ENCODE measurements around the gene BEND2.
"Not testable (repeated sequence)": the region's sequence is repeated elsewhere in the genome, so short reads cannot be mapped to it uniquely, and the experiment has no call there.

Gene BEND2

DNA sequence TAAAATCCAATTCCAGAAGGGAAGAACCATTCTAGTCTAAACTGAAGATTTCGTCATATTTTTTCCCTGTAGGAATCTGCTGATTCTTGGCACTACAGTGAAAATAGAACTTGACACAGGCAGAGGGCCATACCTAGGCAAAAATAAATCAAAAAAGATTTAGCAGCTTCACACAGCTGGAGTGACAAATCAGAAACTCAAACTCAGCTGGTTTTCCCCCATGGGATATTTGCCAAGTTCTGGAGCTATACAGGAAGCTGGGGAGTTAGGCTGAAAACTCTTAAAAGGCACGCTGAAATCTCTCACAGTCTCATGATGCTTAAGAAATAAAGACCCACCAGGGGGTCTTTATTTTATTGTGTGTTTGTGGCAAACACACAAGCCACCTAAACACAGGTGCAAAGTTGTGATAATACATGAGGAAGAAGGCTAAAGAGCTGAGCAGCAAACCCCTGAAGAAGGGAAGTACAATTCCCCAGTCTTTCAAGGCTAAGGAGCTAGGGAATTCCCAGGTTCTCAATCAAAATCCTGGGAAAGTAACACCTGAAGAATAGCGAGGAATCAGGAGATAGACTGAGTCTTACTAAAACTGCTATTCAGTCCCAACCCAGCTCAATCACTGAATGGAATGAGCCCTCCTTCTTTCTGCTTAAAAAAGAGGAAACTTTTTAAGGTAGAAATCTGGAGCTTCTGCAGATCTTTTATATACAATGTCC, 32.1 kb upstream of the BEND2 start:
- TF ChIP-seq SNAI2 (CRISPR knock-in tag; IDR thresholded peaks at IDR 0.05), result no peak
- TF ChIP-seq ZFP3 (CRISPR knock-in tag; IDR thresholded peaks at IDR 0.05), result no peak
- TF ChIP-seq, protein P1, sequence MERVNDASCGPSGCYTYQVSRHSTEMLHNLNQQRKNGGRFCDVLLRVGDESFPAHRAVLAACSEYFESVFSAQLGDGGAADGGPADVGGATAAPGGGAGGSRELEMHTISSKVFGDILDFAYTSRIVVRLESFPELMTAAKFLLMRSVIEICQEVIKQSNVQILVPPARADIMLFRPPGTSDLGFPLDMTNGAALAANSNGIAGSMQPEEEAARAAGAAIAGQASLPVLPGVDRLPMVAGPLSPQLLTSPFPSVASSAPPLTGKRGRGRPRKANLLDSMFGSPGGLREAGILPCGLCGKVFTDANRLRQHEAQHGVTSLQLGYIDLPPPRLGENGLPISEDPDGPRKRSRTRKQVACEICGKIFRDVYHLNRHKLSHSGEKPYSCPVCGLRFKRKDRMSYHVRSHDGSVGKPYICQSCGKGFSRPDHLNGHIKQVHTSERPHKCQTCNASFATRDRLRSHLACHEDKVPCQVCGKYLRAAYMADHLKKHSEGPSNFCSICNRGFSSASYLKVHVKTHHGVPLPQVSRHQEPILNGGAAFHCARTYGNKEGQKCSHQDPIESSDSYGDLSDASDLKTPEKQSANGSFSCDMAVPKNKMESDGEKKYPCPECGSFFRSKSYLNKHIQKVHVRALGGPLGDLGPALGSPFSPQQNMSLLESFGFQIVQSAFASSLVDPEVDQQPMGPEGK (CRISPR knock-in tag; IDR thresholded peaks at IDR 0.05; ENCODE audit: borderline replicate concordance), result no peak
- TF ChIP-seq ARNTL (CRISPR knock-in tag; IDR thresholded peaks at IDR 0.05; ENCODE audit: borderline replicate concordance, low read depth), result no peak
- no peak for TF ChIP-seq TOX (CRISPR knock-in tag; IDR thresholded peaks at IDR 0.05; ENCODE audit: borderline replicate concordance)
- TF ChIP-seq BACH2 (CRISPR knock-in tag; IDR thresholded peaks at IDR 0.05; ENCODE audit: borderline replicate concordance), result no peak
- TF ChIP-seq CSDC2 (CRISPR knock-in tag; IDR thresholded peaks at IDR 0.05), result no peak
- TF ChIP-seq ZNF565 (CRISPR knock-in tag; conservative IDR thresholded peaks at IDR 0.05; ENCODE audit: low read depth), result no peak
- TF ChIP-seq OSR1 (CRISPR knock-in tag; IDR thresholded peaks at IDR 0.05), result no peak
- TF ChIP-seq, protein P2, sequence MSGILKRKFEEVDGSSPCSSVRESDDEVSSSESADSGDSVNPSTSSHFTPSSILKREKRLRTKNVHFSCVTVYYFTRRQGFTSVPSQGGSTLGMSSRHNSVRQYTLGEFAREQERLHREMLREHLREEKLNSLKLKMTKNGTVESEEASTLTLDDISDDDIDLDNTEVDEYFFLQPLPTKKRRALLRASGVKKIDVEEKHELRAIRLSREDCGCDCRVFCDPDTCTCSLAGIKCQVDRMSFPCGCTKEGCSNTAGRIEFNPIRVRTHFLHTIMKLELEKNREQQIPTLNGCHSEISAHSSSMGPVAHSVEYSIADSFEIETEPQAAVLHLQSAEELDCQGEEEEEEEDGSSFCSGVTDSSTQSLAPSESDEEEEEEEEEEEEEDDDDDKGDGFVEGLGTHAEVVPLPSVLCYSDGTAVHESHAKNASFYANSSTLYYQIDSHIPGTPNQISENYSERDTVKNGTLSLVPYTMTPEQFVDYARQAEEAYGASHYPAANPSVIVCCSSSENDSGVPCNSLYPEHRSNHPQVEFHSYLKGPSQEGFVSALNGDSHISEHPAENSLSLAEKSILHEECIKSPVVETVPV (CRISPR knock-in tag; IDR thresholded peaks at IDR 0.05), result no peak
- no peak for TF ChIP-seq ZNF70 (CRISPR knock-in tag; IDR thresholded peaks at IDR 0.05)
- TF ChIP-seq, protein P3, sequence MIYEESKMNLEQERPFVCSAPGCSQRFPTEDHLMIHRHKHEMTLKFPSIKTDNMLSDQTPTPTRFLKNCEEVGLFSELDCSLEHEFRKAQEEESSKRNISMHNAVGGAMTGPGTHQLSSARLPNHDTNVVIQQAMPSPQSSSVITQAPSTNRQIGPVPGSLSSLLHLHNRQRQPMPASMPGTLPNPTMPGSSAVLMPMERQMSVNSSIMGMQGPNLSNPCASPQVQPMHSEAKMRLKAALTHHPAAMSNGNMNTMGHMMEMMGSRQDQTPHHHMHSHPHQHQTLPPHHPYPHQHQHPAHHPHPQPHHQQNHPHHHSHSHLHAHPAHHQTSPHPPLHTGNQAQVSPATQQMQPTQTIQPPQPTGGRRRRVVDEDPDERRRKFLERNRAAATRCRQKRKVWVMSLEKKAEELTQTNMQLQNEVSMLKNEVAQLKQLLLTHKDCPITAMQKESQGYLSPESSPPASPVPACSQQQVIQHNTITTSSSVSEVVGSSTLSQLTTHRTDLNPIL (CRISPR knock-in tag; IDR thresholded peaks at IDR 0.05; ENCODE audit: low read depth), result no peak
- TF ChIP-seq ZNF8 (CRISPR knock-in tag; IDR thresholded peaks at IDR 0.05), result no peak
- TF ChIP-seq ISL1 (CRISPR knock-in tag; IDR thresholded peaks at IDR 0.05), result no peak
- no peak for TF ChIP-seq GLIS3 (CRISPR knock-in tag; IDR thresholded peaks at IDR 0.05)
- TF ChIP-seq RARB (CRISPR knock-in tag; IDR thresholded peaks at IDR 0.05), result no peak
- no peak for TF ChIP-seq ZFP30 (CRISPR knock-in tag; IDR thresholded peaks at IDR 0.05)
- TF ChIP-seq, protein P4, sequence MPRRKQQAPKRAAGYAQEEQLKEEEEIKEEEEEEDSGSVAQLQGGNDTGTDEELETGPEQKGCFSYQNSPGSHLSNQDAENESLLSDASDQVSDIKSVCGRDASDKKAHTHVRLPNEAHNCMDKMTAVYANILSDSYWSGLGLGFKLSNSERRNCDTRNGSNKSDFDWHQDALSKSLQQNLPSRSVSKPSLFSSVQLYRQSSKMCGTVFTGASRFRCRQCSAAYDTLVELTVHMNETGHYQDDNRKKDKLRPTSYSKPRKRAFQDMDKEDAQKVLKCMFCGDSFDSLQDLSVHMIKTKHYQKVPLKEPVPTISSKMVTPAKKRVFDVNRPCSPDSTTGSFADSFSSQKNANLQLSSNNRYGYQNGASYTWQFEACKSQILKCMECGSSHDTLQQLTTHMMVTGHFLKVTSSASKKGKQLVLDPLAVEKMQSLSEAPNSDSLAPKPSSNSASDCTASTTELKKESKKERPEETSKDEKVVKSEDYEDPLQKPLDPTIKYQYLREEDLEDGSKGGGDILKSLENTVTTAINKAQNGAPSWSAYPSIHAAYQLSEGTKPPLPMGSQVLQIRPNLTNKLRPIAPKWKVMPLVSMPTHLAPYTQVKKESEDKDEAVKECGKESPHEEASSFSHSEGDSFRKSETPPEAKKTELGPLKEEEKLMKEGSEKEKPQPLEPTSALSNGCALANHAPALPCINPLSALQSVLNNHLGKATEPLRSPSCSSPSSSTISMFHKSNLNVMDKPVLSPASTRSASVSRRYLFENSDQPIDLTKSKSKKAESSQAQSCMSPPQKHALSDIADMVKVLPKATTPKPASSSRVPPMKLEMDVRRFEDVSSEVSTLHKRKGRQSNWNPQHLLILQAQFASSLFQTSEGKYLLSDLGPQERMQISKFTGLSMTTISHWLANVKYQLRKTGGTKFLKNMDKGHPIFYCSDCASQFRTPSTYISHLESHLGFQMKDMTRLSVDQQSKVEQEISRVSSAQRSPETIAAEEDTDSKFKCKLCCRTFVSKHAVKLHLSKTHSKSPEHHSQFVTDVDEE (CRISPR knock-in tag; IDR thresholded peaks at IDR 0.05), result no peak
- ATAC-seq, result no peak

DNA sequence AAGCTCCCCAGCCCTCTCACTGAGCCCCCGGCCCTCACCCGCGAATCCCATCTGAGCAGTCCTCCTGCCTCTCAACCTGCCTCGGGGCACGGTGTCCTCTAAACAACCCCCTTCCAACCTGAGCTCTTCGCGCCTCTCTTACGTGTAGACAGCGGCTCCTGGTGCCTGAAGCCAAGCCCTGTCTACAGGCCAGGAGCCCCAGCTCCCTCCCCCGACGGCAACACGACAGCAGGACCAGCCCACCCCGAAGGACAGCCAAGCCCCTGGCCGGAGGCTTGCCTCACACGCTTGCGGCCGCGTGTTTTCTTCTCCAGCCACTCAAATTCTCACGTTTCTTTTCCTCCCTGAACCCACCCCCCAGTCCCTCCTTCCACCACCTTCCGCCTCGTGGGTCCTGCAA, 9.0 kb upstream of the BEND2 start:
- ATAC-seq, result not testable (repeated sequence)

DNA sequence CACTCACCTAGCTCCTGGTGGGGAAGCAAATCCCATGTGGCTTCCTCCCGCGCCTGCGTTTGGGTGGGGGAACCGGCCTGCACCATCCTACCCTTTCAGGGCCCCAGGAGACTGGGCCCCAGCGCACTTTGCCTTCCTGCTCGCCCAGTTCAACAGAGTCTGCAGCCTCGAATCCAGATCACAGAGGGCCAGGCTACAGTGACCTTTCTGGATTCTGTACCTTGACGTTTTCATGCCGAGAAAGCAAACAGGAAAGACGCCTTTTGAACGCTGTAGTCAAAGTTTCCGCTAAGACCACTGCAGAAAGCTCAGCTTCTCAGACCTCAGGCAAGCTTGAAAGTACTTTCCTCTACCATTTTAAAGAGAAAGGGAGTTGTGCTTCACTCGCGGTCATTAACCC, 7.4 kb upstream of the BEND2 start:
- ATAC-seq, result no peak
- no peak for TF ChIP-seq TCF4 (CRISPR knock-in tag; IDR thresholded peaks at IDR 0.05; ENCODE audit: borderline replicate concordance)
- TF ChIP-seq, protein P3 (CRISPR knock-in tag; IDR thresholded peaks at IDR 0.05; ENCODE audit: low read depth), result no peak

DNA sequence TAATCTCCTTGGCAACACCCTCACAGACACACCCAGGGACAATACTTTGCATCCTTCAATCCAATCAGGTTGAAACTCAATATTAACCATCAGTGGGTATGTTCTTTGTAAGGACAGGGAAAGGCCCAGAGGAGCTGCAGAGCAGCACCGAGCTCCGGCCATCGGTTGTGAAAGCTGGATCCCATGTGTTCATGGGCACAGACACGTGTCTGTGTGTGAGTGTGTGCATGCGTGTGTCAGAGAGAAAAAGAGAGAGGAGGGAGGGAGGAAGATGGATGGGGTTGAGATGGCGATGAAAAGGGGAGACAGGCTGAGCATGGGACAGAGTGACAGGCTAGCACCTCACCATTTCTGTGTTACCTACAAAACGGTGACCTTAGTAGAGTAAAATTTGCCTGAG, 6.8 kb upstream of the BEND2 start:
- TF ChIP-seq OSR1 (CRISPR knock-in tag; IDR thresholded peaks at IDR 0.05), result no peak
- no peak for TF ChIP-seq ISL1 (CRISPR knock-in tag; IDR thresholded peaks at IDR 0.05)
- no peak for TF ChIP-seq RARB (CRISPR knock-in tag; IDR thresholded peaks at IDR 0.05)
- TF ChIP-seq ZNF70 (CRISPR knock-in tag; IDR thresholded peaks at IDR 0.05), result no peak
- TF ChIP-seq ARNTL (CRISPR knock-in tag; IDR thresholded peaks at IDR 0.05; ENCODE audit: borderline replicate concordance, low read depth), result no peak
- no peak for ATAC-seq
